HepG2 (cell line): ENCODE results near the gene USP34. TPM values are rescaled to one million over a fixed set of nuclear protein-coding genes. Genes with fewer than 3 reads are reported as not detected.

Source experiments
- CBFB ChIP-seq: sonication (generic); formaldehyde crosslinking; IDR thresholded peaks from 2 replicates; pipeline ENCODE4 v1.4.0; 2020; ENCODE audit warnings: missing genetic modification reagents
- FOXM1 ChIP-seq: sonication (generic); formaldehyde crosslinking; IDR thresholded peaks from 2 replicates; pipeline ENCODE4 v1.5.0; 2020; ENCODE audit warnings: missing genetic modification reagents
- GABPA ChIP-seq, 2 experiments: IDR thresholded peaks; 2 replicates each; pipeline ENCODE4 v1.6.1; 2011 to 2016; ENCODE audit warnings: low read depth in 2 of 2, low read length in 1 of 2, missing biosample characterization in 1 of 2, missing genetic modification characterization in 1 of 2
- ISL2 ChIP-seq: sonication (generic); formaldehyde crosslinking; IDR thresholded peaks from 2 replicates; pipeline ENCODE4 v1.5.0; 2020; ENCODE audit warnings: missing genetic modification reagents
- MTERF4 ChIP-seq: sonication (generic); formaldehyde crosslinking; IDR thresholded peaks from 2 replicates; pipeline ENCODE4 v1.8.0; 2023; ENCODE audit warnings: mild to moderate bottlenecking, missing genetic modification reagents
- NCOA2 ChIP-seq: sonication (generic); formaldehyde crosslinking; IDR thresholded peaks from 2 replicates; pipeline ENCODE4 v1.8.0; 2022; ENCODE audit warnings: inconsistent platforms
- PHB2 ChIP-seq: fragments of 450-650 bp; IDR thresholded peaks from 2 replicates; pipeline ENCODE4 v1.6.1; 2018; ENCODE audit not compliant: partially characterized antibody
- PHF20 ChIP-seq: sonication (generic); formaldehyde crosslinking; IDR thresholded peaks from 2 replicates; pipeline ENCODE4 v1.5.0; 2020; ENCODE audit warnings: mild to moderate bottlenecking, missing genetic modification reagents
- POGK ChIP-seq: sonication (generic); formaldehyde crosslinking; conservative IDR thresholded peaks from 2 replicates; pipeline ENCODE4 v1.8.0; 2022; ENCODE audit warnings: mild to moderate bottlenecking, moderate library complexity, missing genetic modification reagents
- PRDM4 ChIP-seq: sonication (generic); formaldehyde crosslinking; IDR thresholded peaks from 2 replicates; pipeline ENCODE4 v1.9.0; 2021; ENCODE audit warnings: missing genetic modification reagents, borderline replicate concordance
- SNAPC2 ChIP-seq: sonication (generic); formaldehyde crosslinking; IDR thresholded peaks from 2 replicates; pipeline ENCODE4 v1.8.1; 2022; ENCODE audit warnings: mild to moderate bottlenecking, missing genetic modification reagents
- U2AF1 ChIP-seq: fragments of 200-400 bp; formaldehyde crosslinking; optimal IDR thresholded peaks from 2 replicates; pipeline ENCODE3; 2017; ENCODE audit warnings: mild to moderate bottlenecking, low read depth, low read length
- UBTF ChIP-seq: sonication (generic); formaldehyde crosslinking; IDR thresholded peaks from 2 replicates; pipeline ENCODE4 v1.4.0; 2020; ENCODE audit warnings: mild to moderate bottlenecking, missing genetic modification reagents
- ZBTB25 ChIP-seq: IDR thresholded peaks from 2 replicates; pipeline ENCODE4 v1.6.1; 2018; ENCODE audit warnings: missing genetic modification reagents
- ZFYVE20 ChIP-seq: sonication (generic); formaldehyde crosslinking; IDR thresholded peaks from 2 replicates; pipeline ENCODE4 v1.8.0; 2023; ENCODE audit warnings: low read depth, mild to moderate bottlenecking, moderate library complexity, missing genetic modification reagents, borderline replicate concordance
- ZNF704 ChIP-seq: sonication (generic); formaldehyde crosslinking; IDR thresholded peaks from 2 replicates; pipeline ENCODE4 v1.8.1; 2023; ENCODE audit warnings: mild to moderate bottlenecking, inconsistent platforms, moderate library complexity, missing genetic modification reagents, borderline replicate concordance
- ZSCAN30 ChIP-seq: sonication (generic); formaldehyde crosslinking; IDR thresholded peaks from 2 replicates; pipeline ENCODE4 v1.5.0; 2020; ENCODE audit warnings: mild to moderate bottlenecking, missing genetic modification reagents
- polyA plus RNA-seq, 8 experiments: library from polyadenylated mRNA; depleted of rRNA in 3 of 8; stranded (reverse) in 7 of 8; unstranded in 1 of 8; fragments of >200 nt; fragmentation: Illumina TruSeq in 4 of 8; extraction: Trizol in 4 of 8; gene quantifications; 2 replicates each; pipeline versions ENCODE4 v1.2.1 to v1.2.3, GENCODE V29; 2011 to 2016; ENCODE audit warnings: low read depth in 4 of 8, missing spikeins in 1 of 8, mixed read lengths in 1 of 8; ENCODE audit not compliant: insufficient read depth in 1 of 8
- total RNA-seq, 5 experiments: library from RNA; depleted of rRNA; stranded (reverse); fragments of >200 nt; fragmentation: Illumina TruSeq; extraction: Trizol; gene quantifications; 2 replicates each; pipeline ENCODE4 v1.2.3, GENCODE V29; 2016; ENCODE audit warnings: low read depth in 1 of 5

The USP34 gene
- total and polyA plus RNA-seq, 2 of the 13 experiments (the other 11 are each of a cell fraction or from before 2014, with no cell fraction given), result 99.2 to 100 TPM

GRCh38 chr2:61176755-61177726 lies 293.8 kb downstream of the USP34 start (continued):
- TF ChIP-seq POGK (CRISPR knock-in tag) (peak; percentile 80), FOXM1 (0 out of 2 replicates have a peak, but pooled peaks have one; percentile 64), NCOA2 (0 out of 2 replicates have a peak, but pooled peaks have one; percentile 43), U2AF1 (no peak), PHF20 (CRISPR knock-in tag) (peak; percentile 66), MTERF4 (CRISPR knock-in tag) (peak; percentile 57; the same call in 1 of the 2 replicates), GABPA (IDR thresholded peaks at IDR 0.05; ENCODE audit: low read depth, low read length) (peak; percentile 57), GABPA (CRISPR knock-in tag; IDR thresholded peaks at IDR 0.05; ENCODE audit: low read depth) (peak; percentile 67), UBTF (peak; percentile 96), PHB2 (no peak), ZNF704 (CRISPR knock-in tag) (no peak; the same call in 1 of the 2 replicates), CBFB (CRISPR knock-in tag) (peak; percentile 96), PRDM4 (0 out of 2 replicates have a peak, but pooled peaks have one; percentile 55), ISL2 (CRISPR knock-in tag) (peak; percentile 79), ZFYVE20 (CRISPR knock-in tag) (no peak), ZBTB25 (CRISPR knock-in tag) (no peak; the same call in 1 of the 2 replicates), ZSCAN30 (CRISPR knock-in tag) (peak; percentile 69; the same call in 1 of the 2 replicates), SNAPC2 (peak; percentile 86; the same call in 1 of the 2 replicates)
